ENCODE data around the gene CHST12. TPM values are rescaled to one million over a fixed set of nuclear protein-coding genes. Genes with fewer than 3 reads are reported as not detected.

The CHST12 gene
- polyA plus RNA-seq, 2 of the 4 experiments (the other 2 are of a cell fraction), result 5.6 to 12.0 TPM

DNA sequence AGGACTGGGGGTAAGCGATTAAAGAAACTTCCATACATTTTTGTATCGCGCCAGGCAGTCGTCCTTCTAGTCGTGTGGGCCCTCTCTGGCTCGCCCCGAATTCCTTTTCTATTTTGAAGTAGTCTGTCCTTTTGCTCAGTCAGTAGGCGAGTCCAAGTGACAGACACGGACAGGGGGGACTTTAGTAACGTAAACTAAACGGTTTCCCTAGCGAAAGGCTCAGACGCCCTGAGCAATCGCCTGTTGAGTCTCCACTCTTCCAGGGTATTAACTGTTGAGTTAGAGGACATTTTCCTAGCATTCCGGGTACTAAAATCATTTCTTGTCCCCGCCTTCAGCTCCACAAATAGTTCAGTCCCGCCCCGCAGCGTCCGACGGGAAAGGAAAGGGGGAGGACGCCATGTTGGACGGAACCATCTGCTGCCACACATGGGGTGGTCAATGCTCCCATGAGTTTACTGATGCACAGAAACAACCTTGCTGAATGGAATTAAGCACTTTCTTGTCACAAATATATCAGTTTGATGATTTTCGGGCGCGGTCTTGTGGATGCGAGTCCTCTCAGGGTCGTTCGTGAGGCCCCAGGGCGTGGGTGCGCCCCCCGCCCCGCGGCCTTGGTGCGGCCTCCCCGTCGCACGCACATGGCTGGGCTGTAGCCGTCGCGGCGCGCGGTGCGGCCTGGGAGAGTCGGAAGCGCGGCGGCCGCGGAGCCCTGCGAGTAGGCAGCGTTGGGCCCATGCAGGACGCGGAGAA is 49.0 kb upstream of the CHST12 start, which contains the start of gene EIF3B (continued):
- TF ChIP-seq GATA3 (IDR thresholded peaks at IDR 0.05; ENCODE audit: borderline replicate concordance) (peak; percentile 92), BHLHE40 (IDR thresholded peaks at IDR 0.05; ENCODE audit: low read depth, low read length) (peak; percentile 71)

DNA sequence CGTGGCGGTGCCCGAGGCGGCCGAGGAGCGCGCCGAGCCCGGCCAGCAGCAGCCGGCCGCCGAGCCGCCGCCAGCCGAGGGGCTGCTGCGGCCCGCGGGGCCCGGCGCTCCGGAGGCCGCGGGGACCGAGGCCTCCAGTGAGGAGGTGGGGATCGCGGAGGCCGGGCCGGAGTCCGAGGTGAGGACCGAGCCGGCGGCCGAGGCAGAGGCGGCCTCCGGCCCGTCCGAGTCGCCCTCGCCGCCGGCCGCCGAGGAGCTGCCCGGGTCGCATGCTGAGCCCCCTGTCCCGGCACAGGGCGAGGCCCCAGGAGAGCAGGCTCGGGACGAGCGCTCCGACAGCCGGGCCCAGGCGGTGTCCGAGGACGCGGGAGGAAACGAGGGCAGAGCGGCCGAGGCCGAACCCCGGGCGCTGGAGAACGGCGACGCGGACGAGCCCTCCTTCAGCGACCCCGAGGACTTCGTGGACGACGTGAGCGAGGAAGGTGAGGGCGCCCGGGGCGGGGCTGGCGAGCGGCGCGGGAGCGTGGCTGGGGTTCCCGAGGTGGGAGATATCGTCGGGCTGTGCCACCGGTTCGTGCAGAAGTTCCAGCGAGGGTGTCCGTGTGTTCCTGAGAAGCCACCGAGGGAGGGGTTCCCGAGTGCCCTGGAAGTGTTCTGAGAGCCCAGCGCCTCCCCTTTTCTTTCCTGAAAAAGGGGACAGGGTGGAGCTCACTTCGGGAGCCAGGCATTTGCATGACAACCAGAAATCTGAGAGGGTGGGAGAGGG is 48.3 kb upstream of the CHST12 start:
- CTCF ChIA-PET, result interaction anchor here (0.9 to 2.4 kb wide), 4 partner anchors 9 to 799 kb away, joined by 3 to 7 read pairs (median 4); no protein-coding TSS in a partner anchor
- Histone ChIP-seq H3K27ac (peak overlapping the region; percentile 97 to 100), H3K4me3 (peak overlapping the region; percentile 99), H3K9me3 (no peaks in the 10 kb centered on the region), H3K4me2 (peak overlapping the region; percentile 84), H3K4me1 (peaks cover 26% of the 10 kb centered on the region)
- POLR2A ChIA-PET, result interaction anchor here (1.0 to 2.3 kb wide), 7 partner anchors 11 to 113 kb away, joined by 3 to 11 read pairs (median 6); partner anchors contain the start of genes CHST12, MRM2 and NUDT1
- DNase-seq (ENCODE audit: low read depth in 1 of 2, low spot score in 1 of 2) (peak; percentile 22 to 26), FAIRE-seq (no peak), ATAC-seq (peak; percentile 1 to 32; a peak in 5 of 6 replicates)
- 3% methylated on average over 51 of the region's 92 CpGs for WGBS (ENCODE audit: missing lambda C conversion rate)
- TF ChIP-seq JUN (IDR thresholded peaks at IDR 0.05) (0 out of 5 replicates have a peak, but pooled peaks of 1 of the 2 experiments have one; percentile 0), MAFK (IDR thresholded peaks at IDR 0.05; ENCODE audit: partially characterized antibody) (no peak)
- TF ChIP-seq, protein P1, sequence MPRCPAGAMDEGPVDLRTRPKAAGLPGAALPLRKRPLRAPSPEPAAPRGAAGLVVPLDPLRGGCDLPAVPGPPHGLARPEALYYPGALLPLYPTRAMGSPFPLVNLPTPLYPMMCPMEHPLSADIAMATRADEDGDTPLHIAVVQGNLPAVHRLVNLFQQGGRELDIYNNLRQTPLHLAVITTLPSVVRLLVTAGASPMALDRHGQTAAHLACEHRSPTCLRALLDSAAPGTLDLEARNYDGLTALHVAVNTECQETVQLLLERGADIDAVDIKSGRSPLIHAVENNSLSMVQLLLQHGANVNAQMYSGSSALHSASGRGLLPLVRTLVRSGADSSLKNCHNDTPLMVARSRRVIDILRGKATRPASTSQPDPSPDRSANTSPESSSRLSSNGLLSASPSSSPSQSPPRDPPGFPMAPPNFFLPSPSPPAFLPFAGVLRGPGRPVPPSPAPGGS (IDR thresholded peaks at IDR 0.05), result peak; percentile 67; the same call in 1 of the 3 replicates

GRCh38 chr7:2355705-2356008 is 47.8 kb upstream of the CHST12 start:
- 4% methylated on average over 5 of the region's 9 CpGs for WGBS (ENCODE audit: missing lambda C conversion rate)
- Histone ChIP-seq H3K4me2 (peak overlapping the region; percentile 84), H3K4me3 (peak overlapping the region; percentile 99), H3K4me1 (peaks cover 26% of the 10 kb centered on the region), H3K9me3 (no peaks in the 10 kb centered on the region), H3K27ac (peak overlapping the region; percentile 97 to 100)
- no peak for FAIRE-seq
- TF ChIP-seq ZSCAN20 (CRISPR knock-in tag; IDR thresholded peaks at IDR 0.05) (no peak), ELK1 (IDR thresholded peaks at IDR 0.05; ENCODE audit: low read depth, low read length) (no peak), ESRRA (IDR thresholded peaks at IDR 0.05; ENCODE audit: borderline replicate concordance, low read length) (no peak), POLR2AphosphoS2 (conservative IDR thresholded peaks at IDR 0.05; ENCODE audit: low read length) (no peak), KDM1A (IDR thresholded peaks at IDR 0.05; ENCODE audit: low read depth) (no peak), RAD21 (conservative IDR thresholded peaks at IDR 0.05 in 1 of 2, IDR thresholded peaks at IDR 0.05 in 1 of 2) (no peak), RNF2 (IDR thresholded peaks at IDR 0.05; ENCODE audit: borderline replicate concordance, low read depth) (no peak), ZFP36 (IDR thresholded peaks at IDR 0.05; ENCODE audit: borderline replicate concordance, partially characterized antibody) (no peak), TP53 (CRISPR knock-in tag; IDR thresholded peaks at IDR 0.05) (no peak), POLR2A (IDR thresholded peaks at IDR 0.05; ENCODE audit: low read length) (no peak), ZC3H11A (IDR thresholded peaks at IDR 0.05) (no peak), HOXB13 (CRISPR knock-in tag; IDR thresholded peaks at IDR 0.05; ENCODE audit: low read depth) (no peak), EP300 (IDR thresholded peaks at IDR 0.05) (no peak), SREBF2 (IDR thresholded peaks at IDR 0.05) (no peak), RARB (CRISPR knock-in tag; IDR thresholded peaks at IDR 0.05) (no peak), MAFK (IDR thresholded peaks at IDR 0.05; ENCODE audit: partially characterized antibody) (no peak)
- TF ChIP-seq, protein P2, sequence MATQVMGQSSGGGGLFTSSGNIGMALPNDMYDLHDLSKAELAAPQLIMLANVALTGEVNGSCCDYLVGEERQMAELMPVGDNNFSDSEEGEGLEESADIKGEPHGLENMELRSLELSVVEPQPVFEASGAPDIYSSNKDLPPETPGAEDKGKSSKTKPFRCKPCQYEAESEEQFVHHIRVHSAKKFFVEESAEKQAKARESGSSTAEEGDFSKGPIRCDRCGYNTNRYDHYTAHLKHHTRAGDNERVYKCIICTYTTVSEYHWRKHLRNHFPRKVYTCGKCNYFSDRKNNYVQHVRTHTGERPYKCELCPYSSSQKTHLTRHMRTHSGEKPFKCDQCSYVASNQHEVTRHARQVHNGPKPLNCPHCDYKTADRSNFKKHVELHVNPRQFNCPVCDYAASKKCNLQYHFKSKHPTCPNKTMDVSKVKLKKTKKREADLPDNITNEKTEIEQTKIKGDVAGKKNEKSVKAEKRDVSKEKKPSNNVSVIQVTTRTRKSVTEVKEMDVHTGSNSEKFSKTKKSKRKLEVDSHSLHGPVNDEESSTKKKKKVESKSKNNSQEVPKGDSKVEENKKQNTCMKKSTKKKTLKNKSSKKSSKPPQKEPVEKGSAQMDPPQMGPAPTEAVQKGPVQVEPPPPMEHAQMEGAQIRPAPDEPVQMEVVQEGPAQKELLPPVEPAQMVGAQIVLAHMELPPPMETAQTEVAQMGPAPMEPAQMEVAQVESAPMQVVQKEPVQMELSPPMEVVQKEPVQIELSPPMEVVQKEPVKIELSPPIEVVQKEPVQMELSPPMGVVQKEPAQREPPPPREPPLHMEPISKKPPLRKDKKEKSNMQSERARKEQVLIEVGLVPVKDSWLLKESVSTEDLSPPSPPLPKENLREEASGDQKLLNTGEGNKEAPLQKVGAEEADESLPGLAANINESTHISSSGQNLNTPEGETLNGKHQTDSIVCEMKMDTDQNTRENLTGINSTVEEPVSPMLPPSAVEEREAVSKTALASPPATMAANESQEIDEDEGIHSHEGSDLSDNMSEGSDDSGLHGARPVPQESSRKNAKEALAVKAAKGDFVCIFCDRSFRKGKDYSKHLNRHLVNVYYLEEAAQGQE (IDR thresholded peaks at IDR 0.05), result no peak
- CTCF ChIA-PET, result interaction anchor here (0.9 to 1.8 kb wide), 2 partner anchors 8 to 113 kb away, joined by 3 to 5 read pairs; no protein-coding TSS in a partner anchor
- POLR2A ChIA-PET, result interaction anchor here (0.8 to 2.3 kb wide), 4 partner anchors 14 to 114 kb away, joined by 3 to 11 read pairs (median 6); partner anchors contain the start of genes CHST12, MRM2 and NUDT1
- no peak; a peak in 1 of 6 replicates for ATAC-seq
- peak in 1 of 2 experiments; percentile 31 for DNase-seq (ENCODE audit: low read depth in 1 of 2, low spot score in 1 of 2)

Data from A549 (cell line).